Breast epithelium (tissue), 3 donors: ENCODE data around the gene RBBP5.

Experiments used
- CTCF ChIP-seq, 3 donors: fragments of 450-650 bp; IDR thresholded peaks; one replicate each; pipeline ENCODE4 v1.5.1; 2016 to 2017; ENCODE audit warnings: antibody characterized with exemption in 3 of 3, mild to moderate bottlenecking in 3 of 3, moderate library complexity in 3 of 3
- POLR2A ChIP-seq: fragments of 450-650 bp; IDR thresholded peaks from one replicate; pipeline ENCODE4 v1.6.1; 2016; ENCODE audit warnings: antibody characterized with exemption, mild to moderate bottlenecking, moderate library complexity
- POLR2AphosphoS5 ChIP-seq, 3 donors: sonication (generic); formaldehyde crosslinking; IDR thresholded peaks; one replicate each; pipeline ENCODE4 v1.6.1; 2017; ENCODE audit warnings: antibody characterized with exemption in 3 of 3

- TF ChIP-seq POLR2AphosphoS5 (IDR thresholded peaks at IDR 0.05) (no peak), CTCF (IDR thresholded peaks at IDR 0.05) (no peak), POLR2A (no peak)
Observed at GRCh38 chr1:205042911-205043806, 78.6 kb downstream of the RBBP5 start, which contains the start of gene CNTN2.
